ENCODE results near the gene NIPA2. TPM values are rescaled to one million over a fixed set of nuclear protein-coding genes. Genes with fewer than 3 reads are reported as not detected.
"Not testable (repeated sequence)": the region's sequence is repeated elsewhere in the genome, so short reads cannot be mapped to it uniquely, and the experiment has no call there.

The NIPA2 gene
- total and polyA plus RNA-seq, 4 experiments from 2014 or later: 39.5 to 59.3 (median 46.9) TPM

GRCh38 chr15:22803006-22803405 lies 35.5 kb upstream of the NIPA2 start:
- H3K4me1 Mint-ChIP-seq: peaks cover 14 to 27% (median 19%) of the 10 kb centered on the region in 4 donors
- H3K4me3 Mint-ChIP-seq; DNase-seq; H3K27me3 Mint-ChIP-seq; POLR2A ChIA-PET (ENCODE audit: partially characterized antibody); intact Hi-C loops (cut with micrococcal nuclease); H3K36me3 ChIP-seq (ENCODE audit: insufficient read depth, low read length); H3K27ac ChIP-seq (ENCODE audit: low read depth, low read length); H3K9me3 ChIP-seq (ENCODE audit: control insufficient read depth in 1 of 2, low read length in 2 of 2); H3K4me1 ChIP-seq (ENCODE audit: insufficient read depth, low read length); H3K9me3 Mint-ChIP-seq; H3K36me3 Mint-ChIP-seq; H3K27me3 ChIP-seq (ENCODE audit: insufficient read depth, low read length); H3K4me3 ChIP-seq (ENCODE audit: low read length in 2 of 2); CTCF ChIA-PET (ENCODE audit: partially characterized antibody): not testable (repeated sequence)
- peak overlapping the region in 1 of 7 donors; percentile 31 for H3K27ac Mint-ChIP-seq

DNA sequence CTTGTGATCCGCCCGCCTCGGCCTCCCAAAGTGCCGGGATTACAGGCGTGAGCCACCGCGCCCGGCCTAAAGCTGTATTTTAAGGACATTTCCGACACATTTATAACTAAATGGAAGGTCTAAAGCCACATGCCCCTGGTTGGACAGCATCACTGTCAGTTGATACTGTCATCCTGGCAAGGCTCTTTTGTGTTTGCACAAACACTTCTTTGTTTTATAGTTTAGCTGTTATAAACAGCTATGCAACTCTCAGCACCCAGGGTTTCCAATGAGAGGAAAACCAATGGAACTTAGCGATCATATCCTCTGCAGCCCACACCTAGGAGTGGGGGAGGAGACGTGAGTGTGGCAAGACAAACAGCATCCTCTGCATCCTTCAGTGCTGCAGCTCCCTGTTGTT lies 32.3 kb upstream of the NIPA2 start:
- H3K27ac Mint-ChIP-seq: peak overlapping the region in 1 of 7 donors; percentile 10
- H3K9me3 ChIP-seq (ENCODE audit: control insufficient read depth in 1 of 2, low read length in 2 of 2): no peaks in the 10 kb centered on the region
- no peak for DNase-seq
- H3K4me1 ChIP-seq (ENCODE audit: insufficient read depth, low read length): no peaks in the 10 kb centered on the region
- H3K4me3 Mint-ChIP-seq: no peak overlapping the region
- H3K27me3 Mint-ChIP-seq: no peaks in the 10 kb centered on the region
- H3K4me1 Mint-ChIP-seq: peaks cover 10 to 19% (median 11%) of the 10 kb centered on the region in 4 donors
- ChIA-PET CTCF (ENCODE audit: partially characterized antibody) (interaction anchor here (1.2 to 1.4 kb wide), 2 partner anchors 9 to 12 kb away, joined by 3 to 4 read pairs; no protein-coding TSS in a partner anchor), POLR2A (ENCODE audit: partially characterized antibody) (no interaction called here)
- H3K36me3 ChIP-seq (ENCODE audit: insufficient read depth, low read length): no peaks in the 10 kb centered on the region
- no peak overlapping the region for H3K27ac ChIP-seq (ENCODE audit: low read depth, low read length)
- peaks cover 0 to 2% of the 10 kb centered on the region in 2 donors for H3K36me3 Mint-ChIP-seq
- H3K9me3 Mint-ChIP-seq: no peaks in the 10 kb centered on the region
- intact Hi-C loops (cut with micrococcal nuclease): no loop called here
- H3K4me3 ChIP-seq (ENCODE audit: low read length in 2 of 2): no peak overlapping the region
- H3K27me3 ChIP-seq (ENCODE audit: insufficient read depth, low read length): no peaks in the 10 kb centered on the region

- H3K27ac Mint-ChIP-seq: peak overlapping the region in 1 of 7 donors; percentile 10
These were observed 31.8 kb upstream of the NIPA2 start for GRCh38 chr15:22806664-22807063.

DNA sequence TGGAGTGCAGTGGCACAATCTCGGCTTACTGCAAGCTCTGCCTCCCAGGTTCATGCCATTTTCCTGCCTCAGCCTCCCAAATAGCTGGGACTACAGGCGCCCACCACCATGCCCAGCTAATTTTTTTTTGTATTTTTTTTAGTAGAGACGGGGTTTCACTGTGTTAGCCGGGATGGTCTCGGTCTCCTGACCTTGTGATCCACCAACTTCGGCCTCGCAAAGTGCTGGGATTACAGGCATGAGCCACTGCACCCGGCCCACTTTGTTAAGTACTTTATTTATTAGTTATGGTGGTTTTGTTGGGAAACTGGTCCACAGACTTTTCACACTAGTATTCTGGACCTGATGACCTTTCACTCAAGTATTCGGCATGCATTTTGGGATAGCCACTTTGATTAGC lies 30.6 kb upstream of the NIPA2 start:
- H3K4me3 ChIP-seq (ENCODE audit: low read length in 2 of 2); intact Hi-C loops (cut with micrococcal nuclease); H3K9me3 Mint-ChIP-seq; H3K27ac Mint-ChIP-seq; H3K4me3 Mint-ChIP-seq; H3K27ac ChIP-seq (ENCODE audit: low read depth, low read length); H3K4me1 ChIP-seq (ENCODE audit: insufficient read depth, low read length); H3K9me3 ChIP-seq (ENCODE audit: control insufficient read depth in 1 of 2, low read length in 2 of 2); DNase-seq; POLR2A ChIA-PET (ENCODE audit: partially characterized antibody); H3K36me3 ChIP-seq (ENCODE audit: insufficient read depth, low read length); H3K27me3 ChIP-seq (ENCODE audit: insufficient read depth, low read length); H3K27me3 Mint-ChIP-seq: not testable (repeated sequence)
- Mint-ChIP-seq H3K36me3 (peaks cover 6 to 14% of the 10 kb centered on the region in 2 donors), H3K4me1 (peaks cover 5 to 14% (median 9%) of the 10 kb centered on the region in 4 donors)
- CTCF ChIA-PET (ENCODE audit: partially characterized antibody): interaction anchor here (0.8 to 1.0 kb wide), 2 partner anchors 11 to 30 kb away, joined by 3 to 4 read pairs; no protein-coding TSS in a partner anchor

More at GRCh38 chr15:22806664-22807063, 31.8 kb upstream of the NIPA2 start:
- no peaks in the 10 kb centered on the region for H3K9me3 Mint-ChIP-seq
- no peaks in the 10 kb centered on the region for H3K9me3 ChIP-seq (ENCODE audit: control insufficient read depth in 1 of 2, low read length in 2 of 2)
- intact Hi-C loops (cut with micrococcal nuclease): no loop called here
- no peaks in the 10 kb centered on the region for H3K36me3 ChIP-seq (ENCODE audit: insufficient read depth, low read length)
- peaks cover under 1 to 4% of the 10 kb centered on the region in 2 donors for H3K36me3 Mint-ChIP-seq
- H3K27me3 ChIP-seq (ENCODE audit: insufficient read depth, low read length): no peaks in the 10 kb centered on the region
- no peak overlapping the region for H3K27ac ChIP-seq (ENCODE audit: low read depth, low read length)
- no peak overlapping the region for H3K4me3 Mint-ChIP-seq
- no peak overlapping the region for H3K4me3 ChIP-seq (ENCODE audit: low read length in 2 of 2)
- H3K4me1 ChIP-seq (ENCODE audit: insufficient read depth, low read length): no peaks in the 10 kb centered on the region
- ChIA-PET CTCF (ENCODE audit: partially characterized antibody) (interaction anchor here (1.2 to 1.4 kb wide), 2 partner anchors 9 to 13 kb away, joined by 3 to 4 read pairs; no protein-coding TSS in a partner anchor), POLR2A (ENCODE audit: partially characterized antibody) (no interaction called here)
- no peaks in the 10 kb centered on the region for H3K27me3 Mint-ChIP-seq
- peaks cover 8 to 14% (median 10%) of the 10 kb centered on the region in 4 donors for H3K4me1 Mint-ChIP-seq
- no peak for DNase-seq

GRCh38 chr15:22808240-22808639 lies 30.2 kb upstream of the NIPA2 start:
- H3K27me3 Mint-ChIP-seq: no peaks in the 10 kb centered on the region
- H3K27me3 ChIP-seq (ENCODE audit: insufficient read depth, low read length): no peaks in the 10 kb centered on the region
- no peak overlapping the region for H3K27ac Mint-ChIP-seq
- no peaks in the 10 kb centered on the region for H3K4me1 ChIP-seq (ENCODE audit: insufficient read depth, low read length)
- no peaks in the 10 kb centered on the region for H3K36me3 ChIP-seq (ENCODE audit: insufficient read depth, low read length)
- H3K9me3 Mint-ChIP-seq: no peaks in the 10 kb centered on the region
- POLR2A ChIA-PET (ENCODE audit: partially characterized antibody): no interaction called here
- H3K36me3 Mint-ChIP-seq: peaks cover 6 to 15% of the 10 kb centered on the region in 2 donors
- intact Hi-C loops (cut with micrococcal nuclease): no loop called here
- CTCF ChIA-PET (ENCODE audit: partially characterized antibody): no interaction called here
- H3K27ac ChIP-seq (ENCODE audit: low read depth, low read length): no peak overlapping the region
- H3K4me1 Mint-ChIP-seq: peaks cover 5 to 14% (median 9%) of the 10 kb centered on the region in 4 donors
- DNase-seq: no peak
- H3K4me3 ChIP-seq (ENCODE audit: low read length in 2 of 2): no peak overlapping the region
- no peaks in the 10 kb centered on the region for H3K9me3 ChIP-seq (ENCODE audit: control insufficient read depth in 1 of 2, low read length in 2 of 2)
- no peak overlapping the region for H3K4me3 Mint-ChIP-seq

GRCh38 chr15:22808761-22809280 lies 29.6 kb upstream of the NIPA2 start:
- intact Hi-C loops (cut with micrococcal nuclease): no loop called here
- Mint-ChIP-seq H3K27me3 (no peaks in the 10 kb centered on the region), H3K27ac (peak overlapping the region in 1 of 7 donors; percentile 35), H3K36me3 (peaks cover 6 to 17% of the 10 kb centered on the region in 2 donors), H3K9me3 (no peaks in the 10 kb centered on the region), H3K4me1 (peaks cover 5 to 14% (median 9%) of the 10 kb centered on the region in 4 donors), H3K4me3 (no peak overlapping the region)
- ChIA-PET POLR2A (ENCODE audit: partially characterized antibody) (no interaction called here), CTCF (ENCODE audit: partially characterized antibody) (no interaction called here)
- H3K27me3 ChIP-seq (ENCODE audit: insufficient read depth, low read length): no peaks in the 10 kb centered on the region
- H3K4me3 ChIP-seq (ENCODE audit: low read length in 2 of 2): no peak overlapping the region
- H3K36me3 ChIP-seq (ENCODE audit: insufficient read depth, low read length): peaks cover 5% of the 10 kb centered on the region
- no peak overlapping the region for H3K27ac ChIP-seq (ENCODE audit: low read depth, low read length)
- H3K9me3 ChIP-seq (ENCODE audit: control insufficient read depth in 1 of 2, low read length in 2 of 2): no peaks in the 10 kb centered on the region
- H3K4me1 ChIP-seq (ENCODE audit: insufficient read depth, low read length): no peaks in the 10 kb centered on the region
- no peak for DNase-seq

DNA sequence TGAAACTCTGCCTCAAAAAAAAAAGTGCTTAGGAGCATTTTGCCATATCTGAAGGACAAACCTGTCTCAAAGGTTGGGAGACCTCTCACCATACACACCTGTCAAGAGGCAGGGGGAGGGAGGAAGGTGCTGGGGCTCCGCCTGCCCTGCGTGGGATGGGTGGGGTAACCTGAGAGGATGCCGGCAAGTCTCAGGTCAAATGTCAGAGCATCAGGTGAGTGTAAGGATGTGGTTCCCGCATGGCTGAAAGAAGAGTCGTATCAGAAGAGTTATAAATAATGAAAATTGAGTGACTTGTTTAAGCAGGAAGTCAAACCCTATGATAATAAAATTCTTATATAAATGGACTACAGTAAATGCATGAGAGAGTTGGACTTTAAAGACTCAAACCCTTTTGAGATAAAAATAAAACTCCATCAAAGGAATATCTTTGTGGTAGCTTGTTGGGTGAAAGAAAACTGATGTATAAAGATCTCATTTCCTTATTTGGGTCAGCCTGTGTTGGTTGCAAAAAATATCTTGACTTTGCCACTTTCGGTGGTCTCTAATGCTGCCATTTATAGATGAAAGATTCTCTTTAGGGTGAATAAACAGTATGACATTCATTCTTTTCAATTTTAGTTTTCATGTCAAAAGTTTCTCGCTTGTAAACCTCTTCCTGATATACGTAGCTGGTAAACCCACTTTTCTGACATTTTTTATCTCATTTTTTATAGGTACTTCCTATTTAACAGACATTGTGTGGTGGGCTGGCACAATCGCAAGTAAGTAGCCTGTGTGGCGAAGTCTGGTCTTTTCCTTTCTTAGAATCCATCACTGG lies 28.2 kb upstream of the NIPA2 start:
- intact Hi-C loops (cut with micrococcal nuclease): no loop called here
- Histone ChIP-seq H3K36me3 (ENCODE audit: insufficient read depth, low read length) (peaks cover 6% of the 10 kb centered on the region), H3K4me1 (ENCODE audit: insufficient read depth, low read length) (no peaks in the 10 kb centered on the region), H3K9me3 (ENCODE audit: control insufficient read depth in 1 of 2, low read length in 2 of 2) (no peaks in the 10 kb centered on the region), H3K27ac (ENCODE audit: low read depth, low read length) (no peak overlapping the region), H3K27me3 (ENCODE audit: insufficient read depth, low read length) (no peaks in the 10 kb centered on the region), H3K4me3 (ENCODE audit: low read length in 2 of 2) (no peak overlapping the region)
- Mint-ChIP-seq H3K27me3 (no peaks in the 10 kb centered on the region), H3K9me3 (no peaks in the 10 kb centered on the region), H3K36me3 (peaks cover 8 to 29% of the 10 kb centered on the region in 2 donors), H3K27ac (peak overlapping the region in 3 of 7 donors; percentile 58 to 90 (median 78)), H3K4me1 (peaks cover 5 to 14% (median 10%) of the 10 kb centered on the region in 4 donors), H3K4me3 (no peak overlapping the region)
- DNase-seq: no peak
- ChIA-PET POLR2A (ENCODE audit: partially characterized antibody) (no interaction called here), CTCF (ENCODE audit: partially characterized antibody) (no interaction called here)

Data from CD4-positive, alpha-beta memory T cell (primary cell).